ENCODE results near the gene TMIE.
"Not testable (repeated sequence)": the region's sequence is repeated elsewhere in the genome, so short reads cannot be mapped to it uniquely, and the experiment has no call there.

Gene TMIE

GRCh38 chr3:46729038-46729437, 27.8 kb downstream of the TMIE start:
- no peak for DNase-seq

GRCh38 chr3:46730819-46731218, 29.6 kb downstream of the TMIE start:
- DNase-seq = no peak

- no peak for DNase-seq
These were observed 30.6 kb downstream of the TMIE start for GRCh38 chr3:46731795-46732194.

GRCh38 chr3:46733026-46733800, 32.0 kb downstream of the TMIE start:
- no peak for DNase-seq

- DNase-seq = no peak
These were observed 33.6 kb downstream of the TMIE start for GRCh38 chr3:46734773-46735172.

GRCh38 chr3:46736006-46736872, 35.0 kb downstream of the TMIE start:
- DNase-seq = no peak

- no peak for DNase-seq
These were observed 36.1 kb downstream of the TMIE start for GRCh38 chr3:46737329-46737731.

- DNase-seq = not testable (repeated sequence)
These were observed 38.4 kb downstream of the TMIE start for GRCh38 chr3:46739565-46739964.

GRCh38 chr3:46742992-46743585, 41.9 kb downstream of the TMIE start:
- no peak for DNase-seq

GRCh38 chr3:46746711-46747110, 45.5 kb downstream of the TMIE start:
- no peak for DNase-seq

GRCh38 chr3:46748170-46748569, 47.0 kb downstream of the TMIE start:
- no peak for DNase-seq

GRCh38 chr3:46749129-46749528, 47.9 kb downstream of the TMIE start:
- DNase-seq = no peak

GRCh38 chr3:46750555-46751038, 49.4 kb downstream of the TMIE start:
- DNase-seq = no peak

GRCh38 chr3:46753127-46753526, 51.9 kb downstream of the TMIE start:
- DNase-seq = not testable (repeated sequence)

- DNase-seq = no peak
These were observed 54.5 kb downstream of the TMIE start for GRCh38 chr3:46755646-46756045.

GRCh38 chr3:46756642-46757041, 55.5 kb downstream of the TMIE start:
- no peak for DNase-seq

- DNase-seq = no peak
These were observed 58.3 kb downstream of the TMIE start for GRCh38 chr3:46759239-46760167.

Measured in hematopoietic multipotent progenitor cell treated with erythropoietin and hydrocortisone succinate and interleukin-3 and kit ligand, for 6 days (in vitro differentiated cells).